HG02970 (cell line): ENCODE results near the gene NR2C2AP.
"Not testable (repeated sequence)": the region's sequence is repeated elsewhere in the genome, so short reads cannot be mapped to it uniquely, and the experiment has no call there.

Experiments
- ATAC-seq: cut with Tn5 transposase; IDR thresholded peaks from one replicate; pipeline ENCODE4 v1.9.1; 2021; ENCODE audit warnings: mild to moderate bottlenecking, moderate library complexity, moderate number of reproducible peaks; ENCODE audit not compliant: unreplicated experiment, low FRiP score

The NR2C2AP gene

GRCh38 chr19:19186742-19187141 is 16.5 kb downstream of the NR2C2AP start:
- ATAC-seq: no peak

GRCh38 chr19:19185853-19186740 is 17.1 kb downstream of the NR2C2AP start:
- ATAC-seq: no peak

GRCh38 chr19:19181488-19181998 is 21.7 kb downstream of the NR2C2AP start:
- no peak for ATAC-seq

GRCh38 chr19:19179548-19180441 is 23.4 kb downstream of the NR2C2AP start:
- ATAC-seq: no peak

- no peak for ATAC-seq
These were observed 26.3 kb downstream of the NR2C2AP start for GRCh38 chr19:19176950-19177349.

- ATAC-seq: not testable (repeated sequence)
These were observed 30.0 kb downstream of the NR2C2AP start for GRCh38 chr19:19173243-19173642.

- ATAC-seq: no peak
These were observed 31.2 kb downstream of the NR2C2AP start for GRCh38 chr19:19171821-19172532.

GRCh38 chr19:19170873-19171672 is 32.1 kb downstream of the NR2C2AP start:
- no peak for ATAC-seq

GRCh38 chr19:19170053-19170872 is 33.0 kb downstream of the NR2C2AP start, which contains the start of gene MEF2B:
Gene MEF2B (minus strand): TSS chr19:19170263. CDS start chr19:19150735, 19,528 bp downstream.
- ATAC-seq: peak; percentile 68

- ATAC-seq: no peak
These were observed 33.8 kb downstream of the NR2C2AP start for GRCh38 chr19:19169236-19170052.

GRCh38 chr19:19167612-19168011 is 35.6 kb downstream of the NR2C2AP start:
- no peak for ATAC-seq

GRCh38 chr19:19165396-19165795 is 37.8 kb downstream of the NR2C2AP start:
- no peak for ATAC-seq

GRCh38 chr19:19162495-19162894 is 40.7 kb downstream of the NR2C2AP start:
- ATAC-seq: no peak

GRCh38 chr19:19160461-19161035 is 42.7 kb downstream of the NR2C2AP start:
- no peak for ATAC-seq

GRCh38 chr19:19159534-19159933 is 43.7 kb downstream of the NR2C2AP start:
- no peak for ATAC-seq

GRCh38 chr19:19157808-19158207 is 45.4 kb downstream of the NR2C2AP start:
- no peak for ATAC-seq

- no peak for ATAC-seq
These were observed 47.6 kb downstream of the NR2C2AP start for GRCh38 chr19:19155495-19156219.
